Karpas-422 (cell line): Measurements from ENCODE around the gene ALKBH1. TPM values are rescaled to one million over a fixed set of nuclear protein-coding genes. Genes with fewer than 3 reads are reported as not detected.
"Not testable (repeated sequence)": the region's sequence is repeated elsewhere in the genome, so short reads cannot be mapped to it uniquely, and the experiment has no call there.

Experiments used
- DNase-seq: peaks from one replicate; pipeline ENCODE4 v3.0.0-alpha.2; 2015
- H2AFZ ChIP-seq: fragments of 200-600 bp; sonication (generic); 2 replicates; pipeline ENCODE4 v1.6.1; 2014; ENCODE audit warnings: antibody characterized with exemption, low read length, mixed read lengths
- H3K27ac ChIP-seq: fragments of 200-600 bp; sonication (generic); 2 replicates; pipeline ENCODE4 v1.5.1; 2014; ENCODE audit warnings: mild to moderate bottlenecking, low read length, moderate library complexity
- H3K27me3 ChIP-seq: fragments of 200-600 bp; sonication (generic); 2 replicates; pipeline ENCODE4 v1.6.1; 2014; ENCODE audit warnings: low read length, mixed read lengths
- H3K36me3 ChIP-seq: fragments of 200-600 bp; sonication (generic); 2 replicates; pipeline ENCODE4 v1.6.1; 2014; ENCODE audit warnings: low read length, mixed read lengths; ENCODE audit not compliant: insufficient read depth
- H3K4me1 ChIP-seq: fragments of 200-600 bp; sonication (generic); 2 replicates; pipeline ENCODE4 v1.6.1; 2014; ENCODE audit warnings: mild to moderate bottlenecking, low read length, mixed read lengths
- H3K4me2 ChIP-seq: fragments of 200-600 bp; sonication (generic); 2 replicates; pipeline ENCODE4 v1.6.1; 2014; ENCODE audit warnings: low read length, low read depth, mild to moderate bottlenecking; ENCODE audit not compliant: poor library complexity, severe bottlenecking
- H3K4me3 ChIP-seq: fragments of 200-600 bp; sonication (generic); 2 replicates; pipeline ENCODE4 v1.5.1; 2014; ENCODE audit warnings: mild to moderate bottlenecking, antibody characterized with exemption, low read length, mixed read lengths
- H3K79me2 ChIP-seq: fragments of 200-600 bp; sonication (generic); 2 replicates; pipeline ENCODE4 v1.6.1; 2014; ENCODE audit warnings: mild to moderate bottlenecking, low read length, mixed read lengths
- H3K9ac ChIP-seq: fragments of 200-600 bp; sonication (generic); 2 replicates; pipeline ENCODE4 v1.6.0; 2014; ENCODE audit warnings: low read length
- H3K9me2 ChIP-seq: fragments of 200-600 bp; sonication (generic), shearing (Covaris generic); replicated peaks from 2 replicates; pipeline ENCODE4 v1.6.0; 2014; ENCODE audit warnings: mild to moderate bottlenecking, low read length, moderate library complexity; ENCODE audit not compliant: insufficient read depth
- H3K9me3 ChIP-seq: fragments of 300-700, 200-600 bp; sonication (generic); 2 replicates; pipeline ENCODE4 v1.6.1; 2014; ENCODE audit warnings: low read length, mixed read lengths
- H4K20me1 ChIP-seq: fragments of 200-600 bp; sonication (generic); 2 replicates; pipeline ENCODE4 v1.6.1; 2014; ENCODE audit warnings: mild to moderate bottlenecking, antibody characterized with exemption, low read length, low read depth; ENCODE audit not compliant: insufficient read depth
- total RNA-seq: library from RNA; depleted of rRNA; stranded (reverse); fragments of >200 nt; shearing (Covaris generic); gene quantifications from 2 replicates; pipeline ENCODE4 v1.2.3, GENCODE V29; 2014; ENCODE audit warnings: low replicate concordance

ALKBH1 gene
- total RNA-seq, 1 experiment from 2014 or later, result 13.5 TPM

DNA sequence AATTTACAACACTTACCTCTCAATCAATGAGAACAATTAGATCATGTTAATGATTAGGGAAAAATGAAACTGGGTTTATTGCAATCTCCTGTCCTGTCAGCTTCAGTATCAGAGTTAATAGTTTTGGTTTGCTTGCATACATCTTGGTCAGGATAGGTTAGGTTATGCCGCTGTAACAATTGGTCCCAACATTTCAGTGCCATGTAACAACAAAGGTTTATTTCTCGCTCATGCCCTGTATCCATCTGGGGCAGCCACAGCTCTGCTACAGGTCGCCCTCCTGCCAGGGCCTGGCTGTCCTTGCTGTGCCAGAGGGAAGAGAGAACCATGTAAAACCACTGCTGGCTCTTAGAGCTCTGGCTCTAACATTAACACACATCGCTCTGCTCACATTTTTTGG, 60.9 kb downstream of the ALKBH1 start:
- H4K20me1 ChIP-seq, result no peaks in the 10 kb centered on the region
- DNase-seq, result no peak
- H3K9me3 ChIP-seq, result no peaks in the 10 kb centered on the region
- no peak overlapping the region for H2AFZ ChIP-seq
- no peak overlapping the region for H3K4me2 ChIP-seq
- no peaks in the 10 kb centered on the region for H3K27me3 ChIP-seq
- no peak overlapping the region for H3K4me3 ChIP-seq
- H3K27ac ChIP-seq, result no peak overlapping the region
- H3K79me2 ChIP-seq, result no peaks in the 10 kb centered on the region
- no peaks in the 10 kb centered on the region for H3K36me3 ChIP-seq
- peaks cover 4% of the 10 kb centered on the region for H3K4me1 ChIP-seq
- H3K9ac ChIP-seq, result no peak overlapping the region
- no peaks in the 10 kb centered on the region for H3K9me2 ChIP-seq

DNA sequence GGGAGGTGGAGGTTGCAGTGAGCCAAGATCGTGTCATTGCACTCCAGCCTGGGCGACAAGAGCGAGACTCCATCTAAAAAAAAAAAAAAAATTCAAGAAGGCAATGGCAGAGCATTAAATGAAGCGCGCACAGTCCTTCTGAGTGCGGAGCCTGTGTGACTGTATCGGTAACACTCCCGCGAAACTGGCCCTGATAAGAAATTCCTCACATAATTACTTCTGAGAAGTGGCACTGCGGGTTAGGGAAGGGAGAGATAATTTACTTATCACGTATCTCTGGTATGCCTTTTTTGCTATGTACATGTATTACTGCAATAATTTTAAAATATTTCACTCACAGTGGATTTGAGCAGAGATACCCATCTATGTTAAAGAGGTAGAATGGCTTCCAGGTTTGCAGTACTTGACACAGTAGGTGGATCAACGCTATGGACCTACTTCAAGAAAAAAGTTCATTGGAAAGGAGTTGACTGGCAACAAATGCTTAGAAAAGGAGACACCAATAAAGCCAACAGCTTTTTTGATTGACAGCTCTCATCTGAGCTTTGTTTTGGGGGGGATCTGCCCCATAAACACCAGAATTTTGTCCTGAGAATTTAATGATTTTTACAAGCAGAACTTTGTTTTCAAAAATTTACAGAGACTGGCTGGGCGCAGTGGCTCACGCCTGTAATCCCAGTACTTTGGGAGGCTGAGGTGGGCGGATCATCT, 62.1 kb downstream of the ALKBH1 start:
- no peak overlapping the region for H3K9ac ChIP-seq
- no peak for DNase-seq
- no peak overlapping the region for H3K4me3 ChIP-seq
- H3K4me1 ChIP-seq, result peaks cover 16% of the 10 kb centered on the region
- H3K27ac ChIP-seq, result no peak overlapping the region
- no peak overlapping the region for H3K4me2 ChIP-seq
- H3K36me3 ChIP-seq, result no peaks in the 10 kb centered on the region
- no peaks in the 10 kb centered on the region for H4K20me1 ChIP-seq
- no peaks in the 10 kb centered on the region for H3K9me2 ChIP-seq
- no peak overlapping the region for H2AFZ ChIP-seq
- H3K79me2 ChIP-seq, result no peaks in the 10 kb centered on the region
- no peaks in the 10 kb centered on the region for H3K27me3 ChIP-seq
- H3K9me3 ChIP-seq, result no peaks in the 10 kb centered on the region

DNA sequence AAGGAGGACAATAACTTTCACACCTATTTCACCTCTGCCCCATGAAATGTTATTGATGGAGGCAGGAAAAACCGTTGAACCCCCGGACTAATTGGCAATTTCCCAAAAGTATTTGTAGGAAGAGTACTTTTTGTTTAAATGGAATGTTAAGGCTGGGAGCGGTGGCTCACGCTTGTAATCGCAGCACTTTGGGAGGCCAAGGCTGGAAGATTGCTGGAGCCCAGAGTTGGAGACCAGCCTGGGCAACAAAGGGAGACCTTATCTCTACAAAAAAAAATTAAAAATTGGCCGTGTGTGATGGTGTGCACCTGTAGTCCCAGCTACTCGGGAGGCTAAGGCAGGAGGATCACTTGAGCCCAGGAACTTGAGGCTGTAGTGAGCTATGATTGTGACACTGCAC, 65.4 kb downstream of the ALKBH1 start:
- Histone ChIP-seq H3K4me2 (peak overlapping the region; percentile 51), H3K27ac (no peak overlapping the region)

DNA sequence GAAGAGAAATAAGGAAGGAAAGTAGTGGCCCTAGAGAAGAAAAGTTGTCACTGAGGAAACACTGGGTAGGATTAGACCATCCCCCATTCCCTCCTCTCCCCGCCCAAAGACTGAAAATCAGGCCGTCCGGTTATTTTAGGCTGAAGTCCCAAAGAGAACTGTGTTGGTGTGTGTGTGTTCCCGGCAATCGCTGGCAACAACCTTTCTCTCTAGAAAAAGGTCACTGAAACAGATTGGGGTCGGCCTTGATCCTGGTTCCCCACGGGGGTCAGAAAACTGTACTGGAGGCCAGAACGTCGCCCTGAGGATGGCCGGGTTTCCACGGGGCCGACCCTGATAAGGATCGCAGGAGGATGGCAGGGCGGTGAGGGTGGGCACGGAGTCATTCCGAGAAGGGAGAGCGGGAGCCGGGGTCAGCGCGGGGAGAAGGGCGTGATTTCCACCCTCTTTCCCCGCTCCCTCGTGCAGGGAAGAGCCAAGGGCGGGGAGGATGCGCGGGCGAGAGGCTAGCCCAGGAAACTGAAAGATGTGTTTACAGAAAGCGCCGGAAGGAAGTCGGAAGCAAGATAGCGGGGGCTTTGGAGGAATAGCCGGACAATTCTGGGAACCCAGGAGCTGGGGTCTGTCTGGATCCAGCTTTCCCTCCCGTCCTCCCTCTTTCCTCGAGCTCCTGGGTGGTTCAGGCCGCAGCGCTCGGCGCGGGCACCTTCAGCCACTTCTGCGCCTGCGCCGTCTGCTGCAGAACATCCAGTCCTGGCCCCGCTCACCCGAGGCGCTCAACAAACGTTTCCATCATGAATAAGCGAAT, 66.1 kb downstream of the ALKBH1 start:
- H3K4me3 ChIP-seq, result peak overlapping the region; percentile 47
- H2AFZ ChIP-seq, result peak overlapping the region; percentile 57

More for the DNA sequence above, 65.4 kb downstream of the ALKBH1 start:
- no peaks in the 10 kb centered on the region for H3K27me3 ChIP-seq
- H4K20me1 ChIP-seq, result no peaks in the 10 kb centered on the region
- H3K4me3 ChIP-seq, result no peak overlapping the region
- peak overlapping the region; percentile 57; the same call in 1 of the 2 replicates for H2AFZ ChIP-seq
- H3K4me1 ChIP-seq, result peaks cover 16% of the 10 kb centered on the region
- no peak for DNase-seq
- H3K79me2 ChIP-seq, result no peaks in the 10 kb centered on the region
- no peaks in the 10 kb centered on the region for H3K9me3 ChIP-seq
- no peak overlapping the region; the same call in 1 of the 2 replicates for H3K9ac ChIP-seq
- no peaks in the 10 kb centered on the region for H3K36me3 ChIP-seq
- no peaks in the 10 kb centered on the region for H3K9me2 ChIP-seq

DNA sequence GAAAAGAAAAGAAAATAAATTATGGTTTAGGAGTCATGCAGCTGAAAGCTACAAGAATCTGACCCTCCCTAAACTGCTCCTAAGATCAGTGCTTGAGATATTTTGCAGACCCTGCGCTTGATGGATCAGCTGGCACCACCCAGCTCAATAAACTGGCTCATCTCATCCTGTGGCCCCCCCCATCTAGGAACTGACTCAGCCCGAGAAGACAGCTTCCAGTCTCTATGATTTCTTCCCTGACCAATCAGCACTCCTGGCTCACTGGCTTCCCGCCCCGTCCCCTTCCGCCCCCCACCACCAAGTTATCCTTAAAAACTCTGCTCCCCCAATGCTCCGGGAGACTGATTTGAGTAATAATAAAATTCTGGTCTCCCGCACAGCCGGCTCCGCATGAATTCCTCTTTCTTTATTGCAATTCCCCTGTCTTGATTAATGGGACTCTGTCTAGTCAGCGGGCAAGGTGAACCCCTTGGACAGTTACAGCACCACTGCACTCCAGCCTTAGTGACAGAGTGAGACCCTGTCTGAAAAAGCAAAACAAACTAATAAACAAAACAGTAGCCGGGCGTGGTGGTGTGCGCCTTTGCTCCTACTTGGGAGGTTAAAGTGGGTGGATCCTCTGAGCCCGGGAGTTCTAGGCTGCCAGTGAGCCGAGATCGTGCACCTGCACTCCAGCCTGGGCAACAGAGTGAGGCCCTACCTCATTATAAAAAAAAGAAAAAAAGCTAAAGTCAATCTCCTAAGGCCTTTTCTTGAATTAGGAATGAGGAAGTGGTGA, 66.9 kb downstream of the ALKBH1 start:
- Histone ChIP-seq H3K9me2 (no peaks in the 10 kb centered on the region), H3K36me3 (no peaks in the 10 kb centered on the region), H2AFZ (peak overlapping the region; percentile 57), H3K4me1 (peaks cover 16% of the 10 kb centered on the region), H3K9ac (peak overlapping the region; percentile 63), H3K4me2 (peak overlapping the region; percentile 51), H3K27me3 (no peaks in the 10 kb centered on the region), H4K20me1 (no peaks in the 10 kb centered on the region), H3K9me3 (no peaks in the 10 kb centered on the region), H3K79me2 (no peaks in the 10 kb centered on the region), H3K4me3 (peak overlapping the region; percentile 47), H3K27ac (no peak overlapping the region)
- peak; percentile 67 for DNase-seq

More for the DNA sequence above, 66.1 kb downstream of the ALKBH1 start:
- DNase-seq, result peak; percentile 79
- Histone ChIP-seq H3K36me3 (no peaks in the 10 kb centered on the region), H3K27me3 (no peaks in the 10 kb centered on the region), H3K27ac (no peak overlapping the region), H4K20me1 (no peaks in the 10 kb centered on the region), H3K9me2 (no peaks in the 10 kb centered on the region), H3K9ac (peak overlapping the region; percentile 63), H3K9me3 (no peaks in the 10 kb centered on the region), H3K4me2 (peak overlapping the region; percentile 51), H3K79me2 (no peaks in the 10 kb centered on the region), H3K4me1 (peaks cover 16% of the 10 kb centered on the region)

DNA sequence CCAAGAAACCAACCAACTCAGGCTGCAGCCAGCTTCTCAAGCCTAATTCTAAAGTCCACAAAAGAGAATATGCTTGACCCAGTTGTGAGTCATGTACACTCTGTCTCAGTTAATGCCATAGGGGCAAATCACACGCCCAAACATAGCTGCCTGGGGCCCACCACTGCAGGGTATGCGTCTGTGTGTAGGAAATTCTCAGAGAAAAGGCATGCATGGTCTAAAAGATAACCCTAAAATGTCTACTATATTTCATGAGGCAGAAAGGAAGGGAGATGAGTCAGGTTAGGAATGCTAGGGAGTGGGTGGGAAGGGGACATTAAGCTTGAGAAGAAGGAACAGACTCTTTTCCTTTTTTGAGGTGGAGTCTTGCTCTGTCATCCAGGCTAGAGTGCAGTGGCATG, 69.1 kb downstream of the ALKBH1 start:
- Histone ChIP-seq H3K27me3 (no peaks in the 10 kb centered on the region), H3K4me1 (peaks cover 16% of the 10 kb centered on the region), H2AFZ (no peak overlapping the region), H4K20me1 (no peaks in the 10 kb centered on the region), H3K27ac (no peak overlapping the region), H3K9me3 (peaks cover 4% of the 10 kb centered on the region), H3K9ac (no peak overlapping the region), H3K4me3 (no peak overlapping the region), H3K36me3 (no peaks in the 10 kb centered on the region), H3K9me2 (no peaks in the 10 kb centered on the region), H3K79me2 (no peaks in the 10 kb centered on the region), H3K4me2 (no peak overlapping the region)
- no peak for DNase-seq

GRCh38 chr14:77635869-77636268, 72.0 kb downstream of the ALKBH1 start:
- H3K79me2 ChIP-seq, H3K4me2 ChIP-seq, H3K27ac ChIP-seq, H3K36me3 ChIP-seq, H3K9ac ChIP-seq, H3K9me3 ChIP-seq, H3K27me3 ChIP-seq, H3K9me2 ChIP-seq, H4K20me1 ChIP-seq, DNase-seq, H2AFZ ChIP-seq, H3K4me3 ChIP-seq, H3K4me1 ChIP-seq: not testable (repeated sequence)

GRCh38 chr14:77635466-77635865, 72.4 kb downstream of the ALKBH1 start:
- H3K36me3 ChIP-seq, H3K27me3 ChIP-seq, H3K9me3 ChIP-seq, H3K4me1 ChIP-seq, H4K20me1 ChIP-seq, H3K4me3 ChIP-seq, H2AFZ ChIP-seq, H3K4me2 ChIP-seq, DNase-seq, H3K9ac ChIP-seq, H3K27ac ChIP-seq, H3K9me2 ChIP-seq, H3K79me2 ChIP-seq: not testable (repeated sequence)
